Measurements from ENCODE around the gene TSKU. TPM values are rescaled to one million over a fixed set of nuclear protein-coding genes. Genes with fewer than 3 reads are reported as not detected.

TSKU gene
- polyA plus RNA-seq, 3 donors = not detected

DNA sequence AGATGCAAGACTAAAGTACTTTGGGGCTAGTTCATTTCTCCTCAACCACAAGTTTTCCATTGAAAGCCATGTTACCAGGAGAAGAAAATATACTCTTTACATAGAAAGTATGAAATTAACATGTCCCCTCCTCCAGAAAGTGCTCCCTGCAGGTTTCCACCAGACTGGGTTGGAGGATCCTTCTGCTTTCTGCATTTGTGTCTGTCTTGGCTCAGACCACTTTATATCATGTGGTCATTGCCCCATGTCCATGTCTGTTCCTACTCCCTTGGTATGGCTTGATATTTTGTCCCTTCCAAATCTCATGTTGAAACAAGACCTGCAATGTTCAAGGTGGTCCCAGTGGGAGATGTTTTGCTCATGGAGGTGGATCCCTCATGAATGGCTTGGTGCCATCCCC is 49.2 kb downstream of the TSKU start:
- H3K4me3 ChIP-seq (replicated peaks in 1 of 3; ENCODE audit: low read depth in 2 of 3, low read length in 3 of 3) = no peak overlapping the region
- Mint-ChIP-seq H3K4me1 (peaks cover 20% of the 10 kb centered on the region), H3K9me3 (peaks cover 0 to 4% (median 0%) of the 10 kb centered on the region in 7 donors), H3K27ac (no peak overlapping the region), H3K4me3 (no peak overlapping the region), H3K27me3 (ENCODE audit: low read depth in 3 of 3) (peaks cover 1 to 2% (median 1%) of the 10 kb centered on the region in 3 donors), H3K36me3 (no peaks in the 10 kb centered on the region)
- intact Hi-C loops (cut with micrococcal nuclease) = no loop called here
- H3K9ac ChIP-seq (ENCODE audit: insufficient read depth, low read length, poor library complexity, severe bottlenecking) = no peak overlapping the region
- DNase-seq = no peak
- no peak for TF ChIP-seq CTCF (IDR thresholded peaks at IDR 0.05)
- H2AFZ ChIP-seq (ENCODE audit: insufficient read depth, low read depth, low read length, poor library complexity, severe bottlenecking) = no peak overlapping the region
- no peak overlapping the region for H3K4me2 ChIP-seq (replicated peaks; ENCODE audit: extremely low read depth, low read length, poor library complexity, severe bottlenecking)
- H3K36me3 ChIP-seq (replicated peaks in 1 of 2; ENCODE audit: control insufficient read depth in 1 of 2, insufficient read depth in 2 of 2, low read length in 2 of 2) = no peaks in the 10 kb centered on the region
- H4K20me1 ChIP-seq (ENCODE audit: insufficient read depth, low read length) = no peaks in the 10 kb centered on the region
- H3K27me3 ChIP-seq (ENCODE audit: control insufficient read depth in 2 of 2, insufficient read depth in 2 of 2, low read length in 2 of 2) = no peaks in the 10 kb centered on the region
- H3K27ac ChIP-seq (ENCODE audit: low read depth in 1 of 2, low read length in 2 of 2) = no peak overlapping the region
- peaks cover 33 to 35% of the 10 kb centered on the region in 2 donors for H3K4me1 ChIP-seq (ENCODE audit: control insufficient read depth in 1 of 2, insufficient read depth in 2 of 2, low read length in 2 of 2)
- no peaks in the 10 kb centered on the region for H3K9me3 ChIP-seq (replicated peaks in 1 of 2; ENCODE audit: control insufficient read depth in 1 of 2, insufficient read depth in 1 of 2, low read length in 2 of 2)
- H3K79me2 ChIP-seq (ENCODE audit: insufficient read depth, low read length) = no peaks in the 10 kb centered on the region

DNA sequence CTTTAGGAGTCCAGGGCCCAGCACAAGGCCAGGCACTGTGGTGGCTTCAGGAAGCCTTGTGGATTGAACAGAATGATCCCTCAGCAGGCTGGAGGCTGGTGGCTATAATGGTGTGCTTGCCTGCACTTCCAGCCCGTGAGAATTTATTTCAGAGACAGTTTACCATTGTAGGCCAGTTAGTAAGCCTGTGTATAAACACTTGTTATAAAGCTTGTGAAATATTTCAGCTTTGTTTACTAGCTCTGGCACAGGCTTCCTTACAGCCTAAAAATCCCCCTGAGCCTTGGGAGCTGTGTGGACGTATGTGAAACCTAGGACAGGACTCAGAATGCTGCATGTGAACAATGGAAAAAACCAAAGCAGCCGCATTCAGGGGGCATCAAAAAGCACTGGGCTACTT is 51.0 kb downstream of the TSKU start:
- no peaks in the 10 kb centered on the region for H3K27me3 ChIP-seq (ENCODE audit: control insufficient read depth in 2 of 2, insufficient read depth in 2 of 2, low read length in 2 of 2)
- peaks cover 36 to 37% of the 10 kb centered on the region in 2 donors for H3K4me1 ChIP-seq (ENCODE audit: control insufficient read depth in 1 of 2, insufficient read depth in 2 of 2, low read length in 2 of 2)
- intact Hi-C loops (cut with micrococcal nuclease) = no loop called here
- Mint-ChIP-seq H3K9me3 (peaks cover 0 to 2% (median 0%) of the 10 kb centered on the region in 7 donors), H3K27me3 (ENCODE audit: low read depth in 3 of 3) (peaks cover 3 to 4% (median 3%) of the 10 kb centered on the region in 3 donors), H3K4me1 (peaks cover 27% of the 10 kb centered on the region), H3K27ac (peak overlapping the region in 1 of 7 donors; percentile 59), H3K4me3 (no peak overlapping the region), H3K36me3 (no peaks in the 10 kb centered on the region)
- no peaks in the 10 kb centered on the region for H3K79me2 ChIP-seq (ENCODE audit: insufficient read depth, low read length)
- no peak overlapping the region for H3K4me3 ChIP-seq (replicated peaks in 1 of 3; ENCODE audit: low read depth in 2 of 3, low read length in 3 of 3)
- TF ChIP-seq CTCF (IDR thresholded peaks at IDR 0.05) = no peak
- no peak overlapping the region for H3K9ac ChIP-seq (ENCODE audit: insufficient read depth, low read length, poor library complexity, severe bottlenecking)
- no peak overlapping the region for H2AFZ ChIP-seq (ENCODE audit: insufficient read depth, low read depth, low read length, poor library complexity, severe bottlenecking)
- H3K4me2 ChIP-seq (replicated peaks; ENCODE audit: extremely low read depth, low read length, poor library complexity, severe bottlenecking) = no peak overlapping the region
- 94% methylated on average over 2 of the region's 3 CpGs for WGBS (ENCODE audit: insufficient coverage)
- no peak overlapping the region for H3K27ac ChIP-seq (ENCODE audit: low read depth in 1 of 2, low read length in 2 of 2)
- H3K9me3 ChIP-seq (replicated peaks in 1 of 2; ENCODE audit: control insufficient read depth in 1 of 2, insufficient read depth in 1 of 2, low read length in 2 of 2) = no peaks in the 10 kb centered on the region
- H3K36me3 ChIP-seq (replicated peaks in 1 of 2; ENCODE audit: control insufficient read depth in 1 of 2, insufficient read depth in 2 of 2, low read length in 2 of 2) = no peaks in the 10 kb centered on the region
- no peak for DNase-seq
- no peaks in the 10 kb centered on the region for H4K20me1 ChIP-seq (ENCODE audit: insufficient read depth, low read length)

Measured in CD14-positive monocyte (primary cell).